ENCODE results near the gene PATE4. TPM values are rescaled to one million over a fixed set of nuclear protein-coding genes. Genes with fewer than 3 reads are reported as not detected.
"Not testable (repeated sequence)": the region's sequence is repeated elsewhere in the genome, so short reads cannot be mapped to it uniquely, and the experiment has no call there.

Gene PATE4
- total RNA-seq, 4 donors from 2014 or later = not detected

DNA sequence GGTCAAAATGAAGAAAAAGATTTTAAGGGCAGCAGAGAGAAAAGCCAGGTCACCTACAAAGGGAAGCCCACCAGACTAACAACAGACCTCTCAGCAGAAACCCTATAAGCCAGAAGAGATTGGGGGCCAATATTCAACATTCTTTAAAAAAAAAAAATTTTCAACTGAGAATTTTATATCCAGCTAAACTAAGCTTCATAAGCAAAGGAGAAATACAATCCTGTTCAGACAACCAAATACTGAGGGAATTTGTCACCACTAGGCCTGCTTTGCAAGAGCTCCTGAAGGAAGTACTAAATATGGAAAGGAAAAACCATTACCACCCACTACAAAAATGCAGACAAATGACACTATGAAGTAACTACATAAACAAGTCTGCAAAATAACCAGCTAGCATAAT lies 13.1 kb downstream of the PATE4 start:
- TF ChIP-seq CTCF (IDR thresholded peaks at IDR 0.05 in 4 of 5, conservative IDR thresholded peaks at IDR 0.05 in 1 of 5) (no peak), POLR2A (IDR thresholded peaks at IDR 0.05) (no peak)
- no peaks in the 10 kb centered on the region for H3K36me3 ChIP-seq
- H3K9me3 ChIP-seq = no peaks in the 10 kb centered on the region
- H3K27ac ChIP-seq = no peak overlapping the region
- H3K4me1 ChIP-seq = no peaks in the 10 kb centered on the region
- intact Hi-C loops (cut with DNase I; ENCODE audit: low total_unique reads) (no loop called here), in situ Hi-C loops (cut with MboI; ENCODE audit: low sequenced_read_pairs in 4 of 4) (no loop called here)
- H3K27me3 ChIP-seq = no peaks in the 10 kb centered on the region
- no peak overlapping the region for H3K4me3 ChIP-seq
- ATAC-seq (no peak), DNase-seq (no peak)

GRCh38 chr11:125857670-125858069 lies 24.6 kb downstream of the PATE4 start:
- in situ Hi-C loops (cut with MboI; ENCODE audit: low sequenced_read_pairs in 4 of 4); DNase-seq; intact Hi-C loops (cut with DNase I; ENCODE audit: low total_unique reads): not testable (repeated sequence)

GRCh38 chr11:125862786-125863185 lies 29.7 kb downstream of the PATE4 start:
- H3K4me1 ChIP-seq; H3K9me3 ChIP-seq; H3K4me3 ChIP-seq; H3K36me3 ChIP-seq; DNase-seq; H3K27me3 ChIP-seq; H3K27ac ChIP-seq; ATAC-seq; intact Hi-C loops (cut with DNase I; ENCODE audit: low total_unique reads); in situ Hi-C loops (cut with MboI; ENCODE audit: low sequenced_read_pairs in 4 of 4): not testable (repeated sequence)

More at GRCh38 chr11:125857670-125858069, 24.6 kb downstream of the PATE4 start:
- not testable (repeated sequence) for ATAC-seq, H3K4me1 ChIP-seq, H3K27ac ChIP-seq, H3K27me3 ChIP-seq, H3K36me3 ChIP-seq, H3K4me3 ChIP-seq, H3K9me3 ChIP-seq

DNA sequence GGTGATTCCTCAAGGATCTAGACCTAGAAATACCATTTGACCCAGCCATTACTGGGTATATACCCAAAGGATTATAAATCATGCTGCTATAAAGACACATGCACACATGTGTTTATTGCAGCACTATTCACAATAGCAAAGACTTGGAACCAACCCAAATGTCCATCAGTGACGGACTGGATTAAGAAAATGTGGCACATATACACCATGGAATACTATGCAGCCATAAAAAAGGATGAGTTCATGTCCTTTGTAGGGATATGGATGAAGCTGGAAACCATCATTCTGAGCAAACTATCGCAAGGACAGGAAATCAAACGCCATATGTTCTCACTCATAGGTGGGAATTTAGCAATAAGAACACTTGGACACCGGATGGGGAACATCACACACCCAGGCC lies 32.2 kb downstream of the PATE4 start:
- H3K4me3 ChIP-seq; H3K36me3 ChIP-seq; H3K27ac ChIP-seq; in situ Hi-C loops (cut with MboI; ENCODE audit: low sequenced_read_pairs in 4 of 4); H3K27me3 ChIP-seq; DNase-seq; ATAC-seq; H3K4me1 ChIP-seq; intact Hi-C loops (cut with DNase I; ENCODE audit: low total_unique reads); H3K9me3 ChIP-seq: not testable (repeated sequence)

DNA sequence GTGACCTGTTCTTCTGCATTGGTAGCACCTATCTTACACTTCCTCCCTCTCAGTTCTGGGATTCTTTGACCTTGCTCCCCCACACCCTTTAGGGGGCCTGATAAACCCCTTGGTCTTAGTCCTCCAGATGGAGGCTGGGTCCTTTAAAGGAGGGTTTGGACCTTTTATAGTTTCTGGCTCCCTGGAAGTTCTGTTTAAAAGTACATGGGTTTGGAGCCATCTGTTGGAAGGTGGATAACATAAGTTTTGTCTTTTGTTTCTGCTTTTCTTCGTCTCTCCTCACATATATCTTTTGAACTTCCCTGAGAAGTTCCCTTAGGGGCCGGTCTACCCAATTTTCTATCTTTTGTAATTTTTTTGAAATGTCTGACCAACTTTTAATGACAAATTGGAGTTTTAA lies 36.4 kb downstream of the PATE4 start:
- TF ChIP-seq POLR2A (IDR thresholded peaks at IDR 0.05) (no peak), CTCF (IDR thresholded peaks at IDR 0.05 in 4 of 5, conservative IDR thresholded peaks at IDR 0.05 in 1 of 5) (no peak)
- in situ Hi-C loops (cut with MboI; ENCODE audit: low sequenced_read_pairs in 4 of 4) = no loop called here

GRCh38 chr11:125871391-125872137 lies 38.4 kb downstream of the PATE4 start:
- no peak for ATAC-seq
- Histone ChIP-seq H3K9me3 (no peaks in the 10 kb centered on the region), H3K36me3 (no peaks in the 10 kb centered on the region), H3K4me3 (no peak overlapping the region), H3K27ac (no peak overlapping the region), H3K4me1 (no peaks in the 10 kb centered on the region), H3K27me3 (no peaks in the 10 kb centered on the region)
- DNase-seq = no peak
- TF ChIP-seq POLR2A (IDR thresholded peaks at IDR 0.05) = no peak
- TF ChIP-seq CTCF (IDR thresholded peaks at IDR 0.05 in 4 of 5, conservative IDR thresholded peaks at IDR 0.05 in 1 of 5) = no peak
- intact Hi-C loops (cut with DNase I; ENCODE audit: low total_unique reads) = no loop called here
- in situ Hi-C loops (cut with MboI; ENCODE audit: low sequenced_read_pairs in 4 of 4) = no loop called here

More for the DNA sequence above, 36.4 kb downstream of the PATE4 start:
- no peaks in the 10 kb centered on the region for H3K9me3 ChIP-seq
- no peaks in the 10 kb centered on the region for H3K27me3 ChIP-seq
- no peak for DNase-seq
- H3K36me3 ChIP-seq = no peaks in the 10 kb centered on the region
- intact Hi-C loops (cut with DNase I; ENCODE audit: low total_unique reads) = no loop called here
- H3K4me1 ChIP-seq = no peaks in the 10 kb centered on the region
- no peak overlapping the region for H3K4me3 ChIP-seq
- no peak for ATAC-seq
- H3K27ac ChIP-seq = no peak overlapping the region

Data from gastrocnemius medialis (tissue), 4 donors.